Loucy (cell line): ENCODE data around the gene FANCM.

Source experiments
- H2AFZ ChIP-seq: fragments of 200-600 bp; sonication (generic); 2 replicates; pipeline ENCODE4 v1.6.0; 2016; ENCODE audit warnings: antibody characterized with exemption, mild to moderate bottlenecking, low read length, moderate library complexity
- H3F3A ChIP-seq: fragments of 200-600 bp; 2 replicates; pipeline ENCODE4 v1.6.0; 2016; ENCODE audit warnings: antibody characterized with exemption, low read depth, mild to moderate bottlenecking
- H3K27me3 ChIP-seq: fragments of 200-600 bp; sonication (generic); 2 replicates; pipeline ENCODE4 v1.6.1; 2014; ENCODE audit warnings: low read length, mild to moderate bottlenecking; ENCODE audit not compliant: insufficient read depth, poor library complexity, severe bottlenecking
- H3K36me3 ChIP-seq: fragments of 200-600 bp; sonication (generic); 2 replicates; pipeline ENCODE4 v1.6.1; 2016; ENCODE audit warnings: low read length; ENCODE audit not compliant: insufficient read depth
- H3K4me1 ChIP-seq: fragments of 200-600 bp; sonication (generic); 2 replicates; pipeline ENCODE4 v1.5.1; 2014; ENCODE audit warnings: low read length, mild to moderate bottlenecking; ENCODE audit not compliant: insufficient read depth, poor library complexity, severe bottlenecking
- H3K4me2 ChIP-seq: fragments of 200-600 bp; sonication (generic); 2 replicates; pipeline ENCODE4 v1.6.0; 2014; ENCODE audit warnings: antibody characterized with exemption, low read length, low read depth, mild to moderate bottlenecking; ENCODE audit not compliant: poor library complexity, severe bottlenecking
- H3K4me3 ChIP-seq: fragments of 200-600 bp; sonication (generic); 2 replicates; pipeline ENCODE4 v1.5.1; 2014; ENCODE audit warnings: low read length, mild to moderate bottlenecking, mixed read lengths; ENCODE audit not compliant: poor library complexity, severe bottlenecking
- H3K79me2 ChIP-seq: fragments of 200-600 bp; sonication (generic); 2 replicates; pipeline ENCODE4 v1.6.1; 2014; ENCODE audit warnings: low read length; ENCODE audit not compliant: insufficient read depth
- H3K9ac ChIP-seq: fragments of 200-600 bp; sonication (generic); 2 replicates; pipeline ENCODE4 v1.6.0; 2014; ENCODE audit warnings: mild to moderate bottlenecking, low read depth, low read length, moderate library complexity; ENCODE audit not compliant: poor library complexity, severe bottlenecking
- H3K9me2 ChIP-seq: fragments of 200-600 bp; sonication (generic); replicated peaks from 2 replicates; pipeline ENCODE4 v1.6.1; 2016; ENCODE audit warnings: low read depth, low read length, mixed read lengths
- H3K9me3 ChIP-seq: fragments of 200-600 bp; sonication (generic); 2 replicates; pipeline ENCODE4 v1.6.1; 2014; ENCODE audit warnings: mild to moderate bottlenecking, antibody characterized with exemption, low read length, low read depth; ENCODE audit not compliant: insufficient read depth
- H4K20me1 ChIP-seq: fragments of 200-600 bp; sonication (generic); 2 replicates; pipeline ENCODE4 v1.6.0; 2014; ENCODE audit warnings: antibody characterized with exemption, low read length, mild to moderate bottlenecking; ENCODE audit not compliant: insufficient read depth, poor library complexity, severe bottlenecking
- CTCF ChIP-seq: fragments of 200-600 bp; sonication (generic); conservative IDR thresholded peaks from 2 replicates; pipeline ENCODE4 v1.5.1; 2014; ENCODE audit warnings: mild to moderate bottlenecking, antibody characterized with exemption, low read length
- EZH2phosphoT487 ChIP-seq: fragments of 200-600 bp; IDR thresholded peaks from 2 replicates; pipeline ENCODE4 v1.6.1; 2018; ENCODE audit warnings: antibody characterized with exemption, mild to moderate bottlenecking, moderate library complexity, borderline replicate concordance

Gene FANCM

DNA sequence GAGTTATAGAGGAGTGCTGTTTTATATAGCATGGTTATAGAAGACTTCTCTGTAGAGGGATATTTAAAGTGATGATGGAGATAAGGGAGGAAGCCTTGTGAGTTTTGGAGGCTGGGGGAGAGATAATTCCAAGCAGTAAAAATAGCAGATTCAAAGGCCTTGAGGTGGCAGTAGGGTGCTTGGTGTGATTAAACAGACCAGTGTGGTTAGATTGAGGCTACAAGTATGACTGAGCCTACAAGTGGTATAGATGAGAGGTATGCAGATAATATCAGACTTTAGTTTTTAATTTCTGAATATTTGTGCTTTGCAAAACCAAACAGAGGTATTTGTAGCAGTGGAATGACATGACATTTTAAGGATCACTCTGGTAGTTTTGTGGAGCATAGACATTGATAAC is 20.3 kb downstream of the FANCM start:
- no peak for TF ChIP-seq EZH2phosphoT487
- peak; percentile 31; the same call in 1 of the 2 replicates for TF ChIP-seq CTCF
- no peaks in the 10 kb centered on the region for H4K20me1 ChIP-seq
- H3K4me2 ChIP-seq, result no peak overlapping the region
- no peak overlapping the region for H3K9ac ChIP-seq
- H3K4me1 ChIP-seq, result no peaks in the 10 kb centered on the region
- H3F3A ChIP-seq, result no peaks in the 10 kb centered on the region
- no peaks in the 10 kb centered on the region for H3K9me3 ChIP-seq
- no peaks in the 10 kb centered on the region for H3K27me3 ChIP-seq
- H3K79me2 ChIP-seq, result no peaks in the 10 kb centered on the region
- no peaks in the 10 kb centered on the region for H3K9me2 ChIP-seq
- no peak overlapping the region for H3K4me3 ChIP-seq
- no peak overlapping the region for H2AFZ ChIP-seq
- H3K36me3 ChIP-seq, result peaks cover 7% of the 10 kb centered on the region; the same call in 1 of the 2 replicates

GRCh38 chr14:45169906-45170305 is 34.2 kb downstream of the FANCM start:
- Histone ChIP-seq H3K4me2 (no peak overlapping the region), H3F3A (no peaks in the 10 kb centered on the region), H3K9me2 (no peaks in the 10 kb centered on the region), H3K79me2 (no peaks in the 10 kb centered on the region), H3K4me3 (no peak overlapping the region), H4K20me1 (no peaks in the 10 kb centered on the region), H3K27me3 (no peaks in the 10 kb centered on the region), H3K36me3 (peaks cover 23% of the 10 kb centered on the region; the same call in 1 of the 2 replicates), H3K4me1 (no peaks in the 10 kb centered on the region), H3K9me3 (no peaks in the 10 kb centered on the region), H3K9ac (no peak overlapping the region), H2AFZ (no peak overlapping the region)
- no peak for TF ChIP-seq EZH2phosphoT487
- no peak for TF ChIP-seq CTCF

DNA sequence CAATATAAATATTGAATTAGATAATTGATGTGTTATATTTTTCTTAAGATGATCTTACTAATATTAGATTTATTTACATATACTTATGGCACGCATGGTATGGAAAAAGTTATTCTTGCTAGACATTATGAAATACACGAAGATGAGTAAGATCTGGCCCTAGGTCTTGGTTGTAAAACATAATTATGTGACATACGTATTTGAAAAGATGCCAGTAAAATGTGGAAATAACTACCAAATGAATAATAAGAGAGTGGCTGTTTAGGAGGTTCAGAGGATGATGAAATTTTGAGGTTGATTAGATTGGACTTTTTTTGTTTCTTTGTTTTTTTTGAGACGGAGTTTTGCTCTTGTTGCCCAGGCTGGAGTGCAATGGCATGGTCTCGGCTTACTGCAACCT is 41.3 kb downstream of the FANCM start:
- Histone ChIP-seq H3K9me3 (no peaks in the 10 kb centered on the region), H3F3A (no peaks in the 10 kb centered on the region), H3K27me3 (no peaks in the 10 kb centered on the region), H4K20me1 (no peaks in the 10 kb centered on the region), H3K4me3 (no peak overlapping the region), H2AFZ (no peak overlapping the region), H3K79me2 (no peaks in the 10 kb centered on the region), H3K36me3 (no peaks in the 10 kb centered on the region; the same call in 1 of the 2 replicates), H3K9me2 (no peaks in the 10 kb centered on the region), H3K4me1 (no peaks in the 10 kb centered on the region), H3K4me2 (no peak overlapping the region), H3K9ac (no peak overlapping the region)
- TF ChIP-seq CTCF, result no peak
- no peak for TF ChIP-seq EZH2phosphoT487
